Testis (tissue), 2 donors: ENCODE results near the gene KCNG4.

Source experiments
- POLR2A ChIP-seq: fragments of 450-650 bp; IDR thresholded peaks from one replicate; pipeline ENCODE4 v1.6.1; 2017; ENCODE audit warnings: antibody characterized with exemption, mild to moderate bottlenecking, moderate library complexity
- TF ChIP-seq, protein P1 (sequence below), 3 experiments: fragments of 450-650 bp in 2 of 3; fragments of 200-600 bp in 1 of 3; sonication (generic) in 1 of 3; IDR thresholded peaks; one replicate each; pipeline ENCODE4 v1.5.1; 2016 to 2019; ENCODE audit warnings: antibody characterized with exemption in 3 of 3, mild to moderate bottlenecking in 2 of 3, moderate library complexity in 1 of 3

DNA sequence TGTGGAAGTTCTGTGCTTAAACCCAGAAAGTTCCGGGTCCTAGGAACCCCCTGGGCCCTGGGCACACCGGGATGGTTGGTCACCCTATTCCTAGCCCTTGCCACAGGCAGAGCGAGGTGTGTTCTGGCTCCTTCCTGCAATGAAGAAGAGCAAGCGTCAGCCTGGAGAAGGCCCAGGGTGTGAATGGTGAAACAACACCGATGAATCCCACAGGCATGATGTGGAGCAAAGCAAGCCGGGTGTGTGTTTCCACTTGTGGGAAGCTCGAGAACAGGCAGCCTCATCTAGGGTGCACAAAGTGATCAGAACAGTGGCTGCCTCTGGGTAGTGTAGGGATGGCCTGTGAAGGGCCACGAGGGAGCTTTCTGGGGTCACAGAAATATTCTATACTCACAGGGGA is 13.8 kb downstream of the KCNG4 start:
- TF ChIP-seq, protein P1, sequence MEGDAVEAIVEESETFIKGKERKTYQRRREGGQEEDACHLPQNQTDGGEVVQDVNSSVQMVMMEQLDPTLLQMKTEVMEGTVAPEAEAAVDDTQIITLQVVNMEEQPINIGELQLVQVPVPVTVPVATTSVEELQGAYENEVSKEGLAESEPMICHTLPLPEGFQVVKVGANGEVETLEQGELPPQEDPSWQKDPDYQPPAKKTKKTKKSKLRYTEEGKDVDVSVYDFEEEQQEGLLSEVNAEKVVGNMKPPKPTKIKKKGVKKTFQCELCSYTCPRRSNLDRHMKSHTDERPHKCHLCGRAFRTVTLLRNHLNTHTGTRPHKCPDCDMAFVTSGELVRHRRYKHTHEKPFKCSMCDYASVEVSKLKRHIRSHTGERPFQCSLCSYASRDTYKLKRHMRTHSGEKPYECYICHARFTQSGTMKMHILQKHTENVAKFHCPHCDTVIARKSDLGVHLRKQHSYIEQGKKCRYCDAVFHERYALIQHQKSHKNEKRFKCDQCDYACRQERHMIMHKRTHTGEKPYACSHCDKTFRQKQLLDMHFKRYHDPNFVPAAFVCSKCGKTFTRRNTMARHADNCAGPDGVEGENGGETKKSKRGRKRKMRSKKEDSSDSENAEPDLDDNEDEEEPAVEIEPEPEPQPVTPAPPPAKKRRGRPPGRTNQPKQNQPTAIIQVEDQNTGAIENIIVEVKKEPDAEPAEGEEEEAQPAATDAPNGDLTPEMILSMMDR (IDR thresholded peaks at IDR 0.05) = no peak
- no peak for TF ChIP-seq POLR2A
